ENCODE results near the gene GAGE12J. TPM values are rescaled to one million over a fixed set of nuclear protein-coding genes. Genes with fewer than 3 reads are reported as not detected.

The GAGE12J gene, protein sequence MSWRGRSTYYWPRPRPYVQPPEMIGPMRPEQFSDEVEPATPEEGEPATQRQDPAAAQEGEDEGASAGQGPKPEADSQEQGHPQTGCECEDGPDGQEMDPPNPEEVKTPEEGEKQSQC
- total RNA-seq = not detected in 2 replicates

GRCh38 chrX:49321737-49322136 lies at the start of gene GAGE12J:
Gene GAGE12J, plus strand, starts transcription at chrX:49322037. Its CDS starts 1,157 bp downstream, at chrX:49323194.

GRCh38 chrX:49303346-49303745 lies 18.5 kb upstream of the GAGE12J start, which contains the start of gene GAGE10:
Gene GAGE10, plus strand, starts transcription at chrX:49303646. Its CDS starts 1,214 bp downstream, at chrX:49304860.

DNA sequence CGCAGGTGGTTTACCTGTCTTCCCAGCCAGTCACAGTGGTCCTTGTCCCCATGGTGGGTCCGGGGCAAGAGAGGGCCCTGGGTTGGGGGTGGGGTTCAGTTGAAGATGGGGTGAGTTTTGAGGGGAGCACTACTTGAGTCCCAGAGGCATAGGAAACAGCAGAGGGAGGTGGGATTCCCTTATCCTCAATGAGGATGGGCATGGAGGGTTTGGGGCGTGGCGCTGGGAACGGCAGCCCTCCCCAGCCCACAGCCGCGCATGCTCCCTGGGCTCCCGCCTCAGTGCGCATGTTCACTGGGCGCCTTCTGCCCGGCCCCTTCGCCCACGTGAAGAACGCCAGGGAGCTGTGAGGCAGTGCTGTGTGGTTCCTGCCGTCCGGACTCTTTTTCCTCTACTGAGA lies 9.4 kb downstream of the GAGE12J start, which contains the start of gene GAGE13:
GAGE13 (plus strand) TSS at position 301 of the 400 bp plus-strand sequence. CDS start 1,156 bp downstream, outside the sequence.

Other genes with a start within 250 kb of the GAGE12J start
- 10.4 and 19.3 TPM in 2 replicates for gene PRAF2, start 248.0 kb upstream of the GAGE12J start, total RNA-seq
- 20.5 and 21.2 TPM in 2 replicates for gene WDR45, start 242.2 kb upstream of the GAGE12J start, total RNA-seq
- 13.7 and 18.1 TPM in 2 replicates for gene GPKOW, start 198.3 kb upstream of the GAGE12J start, total RNA-seq
- 0.55 and 2.7 TPM in 2 replicates for gene MAGIX, start 159.3 kb upstream of the GAGE12J start, total RNA-seq
- gene PLP2, start 150.1 kb upstream of the GAGE12J start, total RNA-seq = 4.8 and 10.5 TPM in 2 replicates
- 9.8 and 14.8 TPM in 2 replicates for gene PRICKLE3, start 135.7 kb upstream of the GAGE12J start, total RNA-seq
- 0.30 and 0.32 TPM in 2 replicates for gene SYP, start 121.8 kb upstream of the GAGE12J start, total RNA-seq
- gene CACNA1F, start 88.7 kb upstream of the GAGE12J start, total RNA-seq = not detected in 2 replicates
- 7.1 and 9.6 TPM in 2 replicates for gene CCDC22, start 86.6 kb upstream of the GAGE12J start, total RNA-seq
- 0.05 TPM in 1 of 2 replicates, not detected in the other for gene FOXP3, start 57.3 kb upstream of the GAGE12J start, total RNA-seq
- gene PPP1R3F, start 52.2 kb upstream of the GAGE12J start, total RNA-seq = 6.1 and 7.1 TPM in 2 replicates
- not detected in 2 replicates for gene GAGE10, start 18.4 kb upstream of the GAGE12J start, total RNA-seq
- gene GAGE13, start 9.5 kb downstream of the GAGE12J start, total RNA-seq = not detected in 2 replicates
- not detected in 2 replicates for gene GAGE12C, start 210.1 kb downstream of the GAGE12J start, total RNA-seq
- not detected in 2 replicates for gene GAGE12D, start 219.7 kb downstream of the GAGE12J start, total RNA-seq
- gene GAGE12E, start 229.3 kb downstream of the GAGE12J start, total RNA-seq = not detected in 2 replicates
- gene GAGE12F, start 238.8 kb downstream of the GAGE12J start, total RNA-seq = not detected in 2 replicates
- gene GAGE12G, start 248.4 kb downstream of the GAGE12J start, total RNA-seq = not detected in 2 replicates